GM19468 (cell line): Measurements from ENCODE around the gene RAB36.

Source experiments
- ATAC-seq: cut with Tn5 transposase; IDR thresholded peaks from one replicate; pipeline ENCODE4 v1.9.1; 2021; ENCODE audit warnings: mild to moderate bottlenecking, moderate library complexity, moderate number of reproducible peaks; ENCODE audit not compliant: unreplicated experiment; ENCODE audit errors: extremely low read depth

Gene RAB36

GRCh38 chr22:23197836-23198235, 52.6 kb downstream of the RAB36 start:
- no peak for ATAC-seq

GRCh38 chr22:23199159-23199558, 53.9 kb downstream of the RAB36 start:
- no peak for ATAC-seq

- no peak for ATAC-seq
Observed at GRCh38 chr22:23200898-23201297, 55.6 kb downstream of the RAB36 start.

- no peak for ATAC-seq
Observed at GRCh38 chr22:23202812-23203451, 57.7 kb downstream of the RAB36 start.

GRCh38 chr22:23203452-23204124, 58.3 kb downstream of the RAB36 start:
- ATAC-seq, result no peak

GRCh38 chr22:23204125-23204488, 58.8 kb downstream of the RAB36 start:
- ATAC-seq, result no peak

GRCh38 chr22:23204541-23205157, 59.4 kb downstream of the RAB36 start:
- ATAC-seq, result no peak

GRCh38 chr22:23205339-23206049, 60.2 kb downstream of the RAB36 start:
- ATAC-seq, result no peak

GRCh38 chr22:23206915-23207314, 61.6 kb downstream of the RAB36 start:
- no peak for ATAC-seq

GRCh38 chr22:23207729-23208393, 62.6 kb downstream of the RAB36 start:
- no peak for ATAC-seq

GRCh38 chr22:23210428-23211170, 65.3 kb downstream of the RAB36 start:
- ATAC-seq, result no peak

- ATAC-seq, result no peak
Observed at GRCh38 chr22:23211622-23212021, 66.3 kb downstream of the RAB36 start.

- ATAC-seq, result no peak
Observed at GRCh38 chr22:23212061-23213021, 67.1 kb downstream of the RAB36 start.

- ATAC-seq, result no peak
Observed at GRCh38 chr22:23213022-23213555, 67.8 kb downstream of the RAB36 start.

GRCh38 chr22:23213581-23214334, 68.5 kb downstream of the RAB36 start:
- ATAC-seq, result no peak
